NB4 (cell line): ENCODE data around the gene TSPO.

Source experiments
- MAX ChIP-seq: IDR thresholded peaks from 2 replicates; pipeline ENCODE4 v1.6.1; 2011; ENCODE audit warnings: low read depth, low read length
- POLR2A ChIP-seq: IDR thresholded peaks from 2 replicates; pipeline ENCODE4 v1.6.1; 2011; ENCODE audit warnings: mild to moderate bottlenecking; ENCODE audit not compliant: insufficient read length; ENCODE audit errors: extremely low read depth
- TF ChIP-seq, protein P1 (sequence below): IDR thresholded peaks from one replicate; pipeline ENCODE4 v1.5.1; 2012; ENCODE audit warnings: low read depth, low read length

GRCh38 chr22:43180670-43181069 lies 29.3 kb downstream of the TSPO start:
- no peak for TF ChIP-seq MAX
- no peak for TF ChIP-seq POLR2A
- TF ChIP-seq, protein P1, sequence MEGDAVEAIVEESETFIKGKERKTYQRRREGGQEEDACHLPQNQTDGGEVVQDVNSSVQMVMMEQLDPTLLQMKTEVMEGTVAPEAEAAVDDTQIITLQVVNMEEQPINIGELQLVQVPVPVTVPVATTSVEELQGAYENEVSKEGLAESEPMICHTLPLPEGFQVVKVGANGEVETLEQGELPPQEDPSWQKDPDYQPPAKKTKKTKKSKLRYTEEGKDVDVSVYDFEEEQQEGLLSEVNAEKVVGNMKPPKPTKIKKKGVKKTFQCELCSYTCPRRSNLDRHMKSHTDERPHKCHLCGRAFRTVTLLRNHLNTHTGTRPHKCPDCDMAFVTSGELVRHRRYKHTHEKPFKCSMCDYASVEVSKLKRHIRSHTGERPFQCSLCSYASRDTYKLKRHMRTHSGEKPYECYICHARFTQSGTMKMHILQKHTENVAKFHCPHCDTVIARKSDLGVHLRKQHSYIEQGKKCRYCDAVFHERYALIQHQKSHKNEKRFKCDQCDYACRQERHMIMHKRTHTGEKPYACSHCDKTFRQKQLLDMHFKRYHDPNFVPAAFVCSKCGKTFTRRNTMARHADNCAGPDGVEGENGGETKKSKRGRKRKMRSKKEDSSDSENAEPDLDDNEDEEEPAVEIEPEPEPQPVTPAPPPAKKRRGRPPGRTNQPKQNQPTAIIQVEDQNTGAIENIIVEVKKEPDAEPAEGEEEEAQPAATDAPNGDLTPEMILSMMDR = no peak
